Osteocyte (in vitro differentiated cells): ENCODE data around the gene GARIN5B. TPM values are rescaled to one million over a fixed set of nuclear protein-coding genes. Genes with fewer than 3 reads are reported as not detected.

ENCODE experiments used
- DNase-seq: peaks from one replicate; pipeline ENCODE4 v3.0.0; 2021; ENCODE audit warnings: mixed read lengths; ENCODE audit not compliant: unreplicated experiment; ENCODE audit errors: extremely low spot score
- H3K27ac Mint-ChIP-seq: one replicate; pipeline ENCODE4 v1.8.0; 2021; ENCODE audit warnings: mild to moderate bottlenecking, mixed read lengths; ENCODE audit not compliant: unreplicated experiment
- H3K27me3 Mint-ChIP-seq: one replicate; pipeline ENCODE4 v1.8.0; 2021; ENCODE audit warnings: mixed read lengths; ENCODE audit not compliant: unreplicated experiment
- H3K36me3 Mint-ChIP-seq: one replicate; pipeline ENCODE4 v1.8.0; 2021; ENCODE audit warnings: mixed read lengths; ENCODE audit not compliant: unreplicated experiment
- H3K4me1 Mint-ChIP-seq: one replicate; pipeline ENCODE4 v1.8.0; 2021; ENCODE audit warnings: mixed read lengths; ENCODE audit not compliant: unreplicated experiment
- H3K4me3 Mint-ChIP-seq: one replicate; pipeline ENCODE4 v1.8.0; 2021; ENCODE audit warnings: mild to moderate bottlenecking, moderate library complexity, mixed read lengths; ENCODE audit not compliant: unreplicated experiment
- H3K9me3 Mint-ChIP-seq: one replicate; pipeline ENCODE4 v1.8.0; 2021; ENCODE audit warnings: mixed read lengths; ENCODE audit not compliant: unreplicated experiment
- CTCF ChIP-seq: fragments of 200-600 bp; sonication (generic); IDR thresholded peaks from 2 replicates; pipeline ENCODE4 v1.5.0; 2021; ENCODE audit warnings: antibody characterized with exemption, mild to moderate bottlenecking, moderate library complexity
- total RNA-seq: library from RNA; stranded (reverse); gene quantifications from 2 replicates; pipeline ENCODE4 v1.2.1, GENCODE V29; 2021

The GARIN5B gene
- total RNA-seq, 1 donor from 2014 or later: not detected

GRCh38 chr19:55400281-55401087 lies 37.4 kb upstream of the GARIN5B start:
- H3K27ac Mint-ChIP-seq: peak overlapping the region; percentile 47
- peaks cover 20% of the 10 kb centered on the region for H3K36me3 Mint-ChIP-seq
- no peaks in the 10 kb centered on the region for H3K27me3 Mint-ChIP-seq
- DNase-seq: no peak
- no peak overlapping the region for H3K4me3 Mint-ChIP-seq
- H3K4me1 Mint-ChIP-seq: peaks cover 5% of the 10 kb centered on the region
- no peaks in the 10 kb centered on the region for H3K9me3 Mint-ChIP-seq
- no peak for TF ChIP-seq CTCF

GRCh38 chr19:55398200-55398925 lies 35.3 kb upstream of the GARIN5B start:
- Mint-ChIP-seq H3K27me3 (no peaks in the 10 kb centered on the region), H3K36me3 (peaks cover 15% of the 10 kb centered on the region), H3K9me3 (no peaks in the 10 kb centered on the region), H3K4me1 (peaks cover 2% of the 10 kb centered on the region), H3K27ac (peak overlapping the region; percentile 23), H3K4me3 (no peak overlapping the region)
- TF ChIP-seq CTCF: no peak
- DNase-seq: no peak

- Mint-ChIP-seq H3K4me3 (no peak overlapping the region), H3K9me3 (no peaks in the 10 kb centered on the region), H3K4me1 (peaks cover 23% of the 10 kb centered on the region), H3K27me3 (no peaks in the 10 kb centered on the region), H3K27ac (no peak overlapping the region), H3K36me3 (peaks cover 5% of the 10 kb centered on the region)
- TF ChIP-seq CTCF: no peak
- no peak for DNase-seq
These were observed 30.0 kb upstream of the GARIN5B start for GRCh38 chr19:55392820-55393761.

GRCh38 chr19:55391702-55392615 lies 28.9 kb upstream of the GARIN5B start:
- H3K27me3 Mint-ChIP-seq: no peaks in the 10 kb centered on the region
- H3K27ac Mint-ChIP-seq: no peak overlapping the region

More at GRCh38 chr19:55391702-55392615, 28.9 kb upstream of the GARIN5B start:
- no peak for TF ChIP-seq CTCF
- Mint-ChIP-seq H3K36me3 (peaks cover 8% of the 10 kb centered on the region), H3K4me1 (peaks cover 34% of the 10 kb centered on the region), H3K9me3 (no peaks in the 10 kb centered on the region), H3K4me3 (no peak overlapping the region)
- DNase-seq: no peak
